ENCODE data around the gene TRAK1.
"Not testable (repeated sequence)": the region's sequence is repeated elsewhere in the genome, so short reads cannot be mapped to it uniquely, and the experiment has no call there.

The TRAK1 gene

GRCh38 chr3:42099020-42099765, 8.0 kb downstream of the TRAK1 start:
- DNase-seq, result no peak

- DNase-seq, result no peak
Observed at GRCh38 chr3:42101048-42101447, 9.9 kb downstream of the TRAK1 start.

GRCh38 chr3:42101481-42101880, 10.3 kb downstream of the TRAK1 start:
- DNase-seq, result no peak

GRCh38 chr3:42102571-42102970, 11.4 kb downstream of the TRAK1 start:
- DNase-seq, result no peak

GRCh38 chr3:42103921-42104665, 12.9 kb downstream of the TRAK1 start:
- not testable (repeated sequence) for DNase-seq

- not testable (repeated sequence) for DNase-seq
Observed at GRCh38 chr3:42105994-42106393, 14.8 kb downstream of the TRAK1 start.

- DNase-seq, result no peak
Observed at GRCh38 chr3:42106646-42107045, 15.5 kb downstream of the TRAK1 start.

- no peak for DNase-seq
Observed at GRCh38 chr3:42110631-42111030, 19.5 kb downstream of the TRAK1 start.

GRCh38 chr3:42114130-42114725, 23.1 kb downstream of the TRAK1 start:
- no peak for DNase-seq

GRCh38 chr3:42115215-42115614, 24.1 kb downstream of the TRAK1 start:
- no peak for DNase-seq

- no peak for DNase-seq
Observed at GRCh38 chr3:42115946-42116345, 24.8 kb downstream of the TRAK1 start.

- no peak for DNase-seq
Observed at GRCh38 chr3:42116466-42116865, 25.3 kb downstream of the TRAK1 start.

GRCh38 chr3:42117175-42118008, 26.2 kb downstream of the TRAK1 start:
- DNase-seq, result peak; percentile 23

- no peak for DNase-seq
Observed at GRCh38 chr3:42118762-42119361, 27.7 kb downstream of the TRAK1 start.

- DNase-seq, result no peak
Observed at GRCh38 chr3:42119561-42120355, 28.6 kb downstream of the TRAK1 start.

- DNase-seq, result no peak
Observed at GRCh38 chr3:42120866-42121265, 29.7 kb downstream of the TRAK1 start.

- DNase-seq, result no peak
Observed at GRCh38 chr3:42122261-42123011, 31.3 kb downstream of the TRAK1 start.

- DNase-seq, result no peak
Observed at GRCh38 chr3:42123012-42123581, 31.9 kb downstream of the TRAK1 start.

GRCh38 chr3:42123824-42124658, 32.9 kb downstream of the TRAK1 start:
- DNase-seq, result no peak

GRCh38 chr3:42127226-42127625, 36.1 kb downstream of the TRAK1 start:
- no peak for DNase-seq
